CD4-positive, alpha-beta T cell treated with Interleukin-17A for 1 hour (primary cell): ENCODE data around the gene C4B.
"Not testable (repeated sequence)": the region's sequence is repeated elsewhere in the genome, so short reads cannot be mapped to it uniquely, and the experiment has no call there.

Experiments
- DNase-seq: peaks from one replicate; pipeline ENCODE4 v3.0.0-alpha.2; 2020

C4B gene

DNA sequence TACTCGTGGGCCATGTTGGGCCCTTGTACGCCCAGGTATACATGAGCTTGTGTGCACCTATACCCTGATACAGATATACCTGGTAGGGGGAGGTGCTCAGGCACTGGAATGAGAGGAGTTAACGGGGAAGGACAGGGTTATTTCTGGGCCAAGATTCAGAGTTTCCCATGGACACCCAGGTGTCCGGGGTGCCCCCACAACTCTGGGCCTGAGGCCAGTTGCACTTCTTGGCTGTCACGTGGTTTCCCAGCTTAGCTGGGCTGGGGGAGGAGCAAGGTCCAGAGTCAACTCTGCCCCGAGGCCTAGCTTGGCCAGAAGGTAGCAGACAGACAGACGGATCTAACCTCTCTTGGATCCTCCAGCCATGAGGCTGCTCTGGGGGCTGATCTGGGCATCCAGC is 32.9 kb upstream of the C4B start, which contains the start of gene C4A:
TSS of gene C4A (plus strand) at position 314 of the 400 bp plus-strand sequence. CDS start at position 365, 51 bp downstream.
- not testable (repeated sequence) for DNase-seq

DNA sequence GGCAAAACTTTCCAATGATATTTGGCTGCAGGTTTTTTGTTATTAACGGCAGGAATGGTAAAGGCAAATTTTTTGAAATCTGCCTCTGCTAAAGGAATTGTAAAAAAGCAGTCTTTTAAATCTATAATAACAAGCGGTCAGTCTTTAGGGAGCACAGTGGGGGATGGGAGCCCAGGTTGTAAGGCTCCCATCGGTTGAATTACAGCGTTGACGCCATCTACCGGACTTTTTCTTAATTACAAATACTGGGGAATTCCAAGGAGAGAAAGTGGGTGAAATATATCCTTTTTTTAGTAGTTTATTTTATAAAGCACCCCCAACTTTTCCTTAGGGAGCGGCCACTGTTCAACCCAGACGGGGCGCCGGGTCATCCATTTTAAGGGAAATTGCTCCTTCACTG is 25.2 kb upstream of the C4B start:
- DNase-seq = not testable (repeated sequence)

- not testable (repeated sequence) for DNase-seq
Measured at GRCh38 chr6:31994421-31994820, 20.2 kb upstream of the C4B start.

GRCh38 chr6:31996385-31996784 is 18.2 kb upstream of the C4B start:
- DNase-seq = not testable (repeated sequence)

DNA sequence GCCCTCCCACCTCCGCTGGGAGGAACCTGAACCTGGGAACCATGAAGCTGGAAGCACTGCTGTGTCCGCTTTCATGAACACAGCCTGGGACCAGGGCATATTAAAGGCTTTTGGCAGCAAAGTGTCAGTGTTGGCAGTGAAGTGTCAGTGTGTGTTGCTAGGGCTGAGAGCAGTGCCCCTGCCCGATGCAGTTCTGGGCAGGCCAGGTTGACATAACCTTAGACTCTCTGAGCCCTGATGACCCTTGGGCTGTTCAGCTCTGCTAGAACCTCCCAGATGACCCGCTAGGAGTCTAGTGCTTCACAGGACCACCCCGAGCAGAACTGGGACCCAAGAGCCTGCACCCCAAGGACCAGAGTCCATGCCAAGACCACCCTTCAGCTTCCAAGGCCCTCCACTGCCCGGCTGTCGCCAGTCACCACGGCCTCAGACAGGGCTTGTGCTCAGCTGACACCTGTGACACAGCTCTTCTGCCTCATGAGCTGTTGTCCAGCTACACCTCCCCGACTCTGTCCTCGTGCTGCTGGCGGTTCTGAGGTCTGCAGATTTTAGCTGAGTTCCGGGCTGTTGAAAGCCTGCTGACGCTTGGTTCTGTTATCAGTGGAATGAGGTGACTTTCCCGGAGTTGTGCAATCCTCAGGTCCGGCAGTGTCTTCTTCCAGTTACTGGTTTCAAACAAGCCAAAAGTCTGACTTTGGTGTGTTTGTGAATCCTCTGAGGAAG is 11.9 kb upstream of the C4B start:
- not testable (repeated sequence) for DNase-seq

GRCh38 chr6:32003301-32003700 is 11.3 kb upstream of the C4B start:
- not testable (repeated sequence) for DNase-seq

DNA sequence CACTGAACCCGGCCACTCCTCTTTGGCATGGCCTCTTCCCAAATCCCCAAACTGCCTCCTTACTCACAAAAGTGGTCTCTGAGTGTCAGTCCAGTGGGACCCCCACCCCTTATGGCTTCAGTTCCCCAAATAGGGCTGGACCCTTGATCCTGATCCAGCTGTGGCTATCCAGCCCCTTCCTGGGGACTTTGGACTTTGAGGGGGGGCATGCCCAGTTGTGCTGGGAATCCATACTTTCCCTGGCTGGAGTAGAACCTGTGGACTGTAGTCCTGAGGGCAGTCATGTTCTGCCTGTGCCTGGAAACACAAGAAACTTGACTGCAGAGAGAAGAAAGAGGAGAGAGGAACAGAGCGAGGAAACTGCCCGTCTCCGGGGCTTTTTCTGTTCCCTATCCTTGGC is 10.2 kb upstream of the C4B start:
- DNase-seq = not testable (repeated sequence)

DNA sequence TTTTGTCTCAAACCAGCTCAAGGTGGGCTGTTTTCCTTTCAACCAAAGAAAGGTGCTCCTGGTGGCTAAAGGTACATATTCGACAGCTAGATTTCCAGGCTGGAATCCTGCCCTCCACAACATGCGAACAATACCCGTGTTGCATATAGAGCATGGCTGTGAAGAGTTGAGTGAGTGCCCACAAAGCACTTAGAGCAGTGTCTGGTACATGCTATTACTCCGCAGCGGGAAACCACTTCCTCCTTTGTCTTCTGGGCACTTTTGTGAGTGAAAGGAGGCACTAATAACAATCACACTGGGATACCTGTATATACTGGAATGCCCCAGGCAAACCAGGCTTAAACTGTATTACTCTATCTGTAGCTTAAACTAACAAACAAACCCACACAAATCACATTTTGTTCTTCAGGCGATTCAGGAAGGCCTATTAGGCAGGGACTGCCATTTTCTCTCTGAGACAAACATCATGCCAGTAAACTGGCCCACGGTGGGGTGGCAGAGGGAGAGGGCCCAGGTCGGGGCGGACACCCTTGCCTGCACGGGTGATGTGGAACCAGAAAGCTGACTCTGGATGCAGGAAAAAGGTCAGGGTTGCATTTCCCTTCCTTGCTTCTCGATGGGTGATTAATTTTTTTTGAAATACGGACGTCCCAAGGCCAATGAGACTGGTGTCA is 9.6 kb upstream of the C4B start:
- not testable (repeated sequence) for DNase-seq

DNA sequence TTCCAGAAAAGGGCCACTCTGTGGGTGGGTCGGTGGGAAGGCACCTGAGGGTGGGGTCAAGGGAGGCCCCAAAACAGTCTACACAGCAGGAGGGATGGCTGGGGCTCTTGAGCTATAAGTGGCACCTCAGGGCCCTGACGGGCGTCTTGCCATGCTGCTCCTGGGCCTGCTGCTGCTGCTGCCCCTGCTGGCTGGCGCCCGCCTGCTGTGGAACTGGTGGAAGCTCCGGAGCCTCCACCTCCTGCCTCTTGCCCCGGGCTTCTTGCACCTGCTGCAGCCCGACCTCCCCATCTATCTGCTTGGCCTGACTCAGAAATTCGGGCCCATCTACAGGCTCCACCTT is 9.1 kb upstream of the C4B start:
- DNase-seq = not testable (repeated sequence)

GRCh38 chr6:32005991-32006529 is 8.5 kb upstream of the C4B start:
- not testable (repeated sequence) for DNase-seq

- not testable (repeated sequence) for DNase-seq
Measured at GRCh38 chr6:32007086-32007485, 7.5 kb upstream of the C4B start.

DNA sequence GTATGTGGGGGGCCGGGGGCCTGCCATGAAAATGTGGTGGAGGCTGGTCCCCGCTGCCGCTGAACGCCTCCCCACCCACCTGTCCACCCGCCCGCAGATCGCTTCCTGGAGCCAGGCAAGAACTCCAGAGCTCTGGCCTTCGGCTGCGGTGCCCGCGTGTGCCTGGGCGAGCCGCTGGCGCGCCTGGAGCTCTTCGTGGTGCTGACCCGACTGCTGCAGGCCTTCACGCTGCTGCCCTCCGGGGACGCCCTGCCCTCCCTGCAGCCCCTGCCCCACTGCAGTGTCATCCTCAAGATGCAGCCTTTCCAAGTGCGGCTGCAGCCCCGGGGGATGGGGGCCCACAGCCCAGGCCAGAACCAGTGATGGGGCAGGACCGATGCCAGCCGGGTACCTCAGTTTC is 6.6 kb upstream of the C4B start:
- not testable (repeated sequence) for DNase-seq

- DNase-seq = not testable (repeated sequence)
Measured at GRCh38 chr6:32008616-32009015, 6.0 kb upstream of the C4B start.

DNA sequence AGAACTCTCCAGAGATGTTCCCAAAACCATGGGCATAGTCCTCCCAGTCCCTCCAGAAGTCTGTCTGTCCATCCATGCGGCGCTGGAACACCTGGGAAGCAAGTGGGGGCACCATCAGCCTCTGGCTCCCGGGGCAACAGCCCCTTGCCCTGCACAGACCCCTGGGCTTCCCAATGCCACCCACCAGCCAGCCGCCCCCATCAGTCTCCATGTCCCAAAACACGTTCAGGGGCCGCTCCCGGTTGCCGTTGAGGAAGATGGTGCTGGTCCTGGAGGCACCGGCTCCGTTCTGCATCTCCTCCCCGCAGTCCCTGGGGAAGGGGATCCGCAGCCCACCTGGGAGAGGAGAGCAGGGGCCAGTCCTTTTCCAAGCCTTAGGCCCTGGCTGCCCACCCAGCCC is 5.1 kb upstream of the C4B start:
- DNase-seq = not testable (repeated sequence)

GRCh38 chr6:32010856-32011530 is 3.6 kb upstream of the C4B start:
- not testable (repeated sequence) for DNase-seq

- not testable (repeated sequence) for DNase-seq
Measured at GRCh38 chr6:32012941-32013617, 1.5 kb upstream of the C4B start.

GRCh38 chr6:32013738-32014137 is 857 bp upstream of the C4B start:
- not testable (repeated sequence) for DNase-seq

DNA sequence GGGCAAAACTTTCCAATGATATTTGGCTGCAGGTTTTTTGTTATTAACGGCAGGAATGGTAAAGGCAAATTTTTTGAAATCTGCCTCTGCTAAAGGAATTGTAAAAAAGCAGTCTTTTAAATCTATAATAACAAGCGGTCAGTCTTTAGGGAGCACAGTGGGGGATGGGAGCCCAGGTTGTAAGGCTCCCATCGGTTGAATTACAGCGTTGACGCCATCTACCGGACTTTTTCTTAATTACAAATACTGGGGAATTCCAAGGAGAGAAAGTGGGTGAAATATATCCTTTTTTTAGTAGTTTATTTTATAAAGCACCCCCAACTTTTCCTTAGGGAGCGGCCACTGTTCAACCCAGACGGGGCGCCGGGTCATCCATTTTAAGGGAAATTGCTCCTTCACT is 7.5 kb downstream of the C4B start:
- not testable (repeated sequence) for DNase-seq

DNA sequence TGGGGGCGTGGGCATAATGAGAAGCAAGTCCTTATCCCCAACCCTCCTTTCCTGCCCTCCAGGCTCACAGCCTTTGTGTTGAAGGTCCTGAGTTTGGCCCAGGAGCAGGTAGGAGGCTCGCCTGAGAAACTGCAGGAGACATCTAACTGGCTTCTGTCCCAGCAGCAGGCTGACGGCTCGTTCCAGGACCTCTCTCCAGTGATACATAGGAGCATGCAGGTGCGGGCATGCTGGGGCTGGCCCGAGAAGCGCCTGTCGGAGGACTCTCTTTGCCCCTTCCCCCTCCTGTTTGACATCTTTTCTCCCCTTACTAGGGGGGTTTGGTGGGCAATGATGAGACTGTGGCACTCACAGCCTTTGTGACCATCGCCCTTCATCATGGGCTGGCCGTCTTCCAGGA is 14.0 kb downstream of the C4B start:
- DNase-seq = not testable (repeated sequence)

DNA sequence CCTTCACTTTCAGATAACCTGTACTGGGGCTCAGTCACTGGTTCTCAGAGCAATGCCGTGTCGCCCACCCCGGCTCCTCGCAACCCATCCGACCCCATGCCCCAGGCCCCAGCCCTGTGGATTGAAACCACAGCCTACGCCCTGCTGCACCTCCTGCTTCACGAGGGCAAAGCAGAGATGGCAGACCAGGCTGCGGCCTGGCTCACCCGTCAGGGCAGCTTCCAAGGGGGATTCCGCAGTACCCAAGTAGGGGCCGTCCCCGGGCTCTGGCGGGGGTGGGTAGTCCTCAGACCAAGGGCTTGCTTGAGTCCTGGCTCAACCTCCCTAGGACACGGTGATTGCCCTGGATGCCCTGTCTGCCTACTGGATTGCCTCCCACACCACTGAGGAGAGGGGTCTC is 15.0 kb downstream of the C4B start:
- not testable (repeated sequence) for DNase-seq

DNA sequence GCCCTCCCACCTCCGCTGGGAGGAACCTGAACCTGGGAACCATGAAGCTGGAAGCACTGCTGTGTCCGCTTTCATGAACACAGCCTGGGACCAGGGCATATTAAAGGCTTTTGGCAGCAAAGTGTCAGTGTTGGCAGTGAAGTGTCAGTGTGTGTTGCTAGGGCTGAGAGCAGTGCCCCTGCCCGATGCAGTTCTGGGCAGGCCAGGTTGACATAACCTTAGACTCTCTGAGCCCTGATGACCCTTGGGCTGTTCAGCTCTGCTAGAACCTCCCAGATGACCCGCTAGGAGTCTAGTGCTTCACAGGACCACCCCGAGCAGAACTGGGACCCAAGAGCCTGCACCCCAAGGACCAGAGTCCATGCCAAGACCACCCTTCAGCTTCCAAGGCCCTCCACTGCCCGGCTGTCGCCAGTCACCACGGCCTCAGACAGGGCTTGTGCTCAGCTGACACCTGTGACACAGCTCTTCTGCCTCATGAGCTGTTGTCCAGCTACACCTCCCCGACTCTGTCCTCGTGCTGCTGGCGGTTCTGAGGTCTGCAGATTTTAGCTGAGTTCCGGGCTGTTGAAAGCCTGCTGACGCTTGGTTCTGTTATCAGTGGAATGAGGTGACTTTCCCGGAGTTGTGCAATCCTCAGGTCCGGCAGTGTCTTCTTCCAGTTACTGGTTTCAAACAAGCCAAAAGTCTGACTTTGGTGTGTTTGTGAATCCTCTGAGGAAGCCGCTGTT is 20.9 kb downstream of the C4B start:
- not testable (repeated sequence) for DNase-seq

- not testable (repeated sequence) for DNase-seq
Measured at GRCh38 chr6:32037136-32037535, 22.5 kb downstream of the C4B start.
